Gastroesophageal sphincter (tissue), 3 donors: ENCODE data around the gene FBH1.

ENCODE experiments used
- CTCF ChIP-seq, 4 experiments: fragments of 200-600 bp in 2 of 4; fragments of 450-650 bp in 2 of 4; sonication (generic) in 1 of 4; IDR thresholded peaks; one replicate each; pipeline ENCODE4 v1.5.1; 2017 to 2019; ENCODE audit warnings: antibody characterized with exemption in 4 of 4, mild to moderate bottlenecking in 2 of 4, moderate library complexity in 2 of 4
- EP300 ChIP-seq: sonication (generic); formaldehyde crosslinking; IDR thresholded peaks from one replicate; pipeline ENCODE4 v1.6.1; 2017; ENCODE audit warnings: antibody characterized with exemption, mild to moderate bottlenecking
- POLR2A ChIP-seq, 2 donors: fragments of 450-650 bp; IDR thresholded peaks; one replicate each; pipeline ENCODE4 v1.6.1; 2017; ENCODE audit warnings: antibody characterized with exemption in 2 of 2, mild to moderate bottlenecking in 2 of 2, moderate library complexity in 1 of 2

DNA sequence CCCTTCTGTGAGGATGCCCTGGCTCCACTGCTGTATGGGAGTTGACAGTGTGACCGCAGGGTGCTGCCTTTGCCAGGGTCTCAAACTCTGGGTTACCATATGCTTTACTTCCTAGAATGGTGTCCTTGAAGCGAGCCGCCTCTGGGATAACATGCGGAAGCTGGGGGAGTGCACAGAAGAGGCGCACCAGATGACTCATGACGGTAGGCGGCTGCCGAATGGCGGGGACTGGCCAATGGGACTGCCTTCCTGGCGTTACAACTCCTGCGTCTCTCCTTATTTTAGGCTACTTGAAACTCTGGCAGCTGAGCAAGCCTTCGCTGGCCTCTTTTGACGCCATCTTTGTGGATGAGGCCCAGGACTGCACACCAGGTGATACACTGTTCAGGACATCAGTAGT is 27.3 kb downstream of the FBH1 start:
- no peak for TF ChIP-seq CTCF (IDR thresholded peaks at IDR 0.05)
- TF ChIP-seq POLR2A (IDR thresholded peaks at IDR 0.05): no peak
- no peak for TF ChIP-seq EP300
